ENCODE measurements around the gene STXBP5. TPM values are rescaled to one million over a fixed set of nuclear protein-coding genes. Genes with fewer than 3 reads are reported as not detected.

Gene STXBP5
- total RNA-seq, 4 donors from 2014 or later: 20.8 to 34.4 (median 23.1) TPM

DNA sequence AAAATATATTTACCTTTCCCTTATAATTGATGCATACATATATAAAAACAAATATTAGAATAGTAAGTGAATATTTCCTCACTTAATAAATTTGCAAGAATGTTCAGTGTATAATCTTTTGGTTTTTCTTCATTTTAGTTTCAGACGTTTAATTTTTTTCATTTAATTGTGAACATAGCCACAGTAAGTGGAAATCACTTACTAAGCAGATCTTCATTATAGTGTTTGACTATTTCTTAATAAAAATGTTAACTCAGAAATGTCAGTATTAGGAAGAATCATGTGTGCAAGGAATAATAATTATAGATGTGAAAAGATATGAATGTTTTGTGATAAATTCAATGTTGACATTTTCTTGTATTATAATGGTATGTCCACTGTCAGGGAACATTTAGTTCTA, 27.4 kb downstream of the STXBP5 start:
- H3K27ac ChIP-seq: no peak overlapping the region
- H3K27me3 ChIP-seq: no peaks in the 10 kb centered on the region
- H3K9me3 ChIP-seq: no peaks in the 10 kb centered on the region
- no peak for ATAC-seq
- no peaks in the 10 kb centered on the region for H3K4me1 ChIP-seq
- 42 to 90% methylated on average over 1 of the region's 1 CpG for WGBS, 2 donors (ENCODE audit: low coverage in 1 of 2)
- no peak overlapping the region for H3K4me3 ChIP-seq
- H3K36me3 ChIP-seq: no peaks in the 10 kb centered on the region
- TF ChIP-seq POLR2A (IDR thresholded peaks at IDR 0.05) (no peak), POLR2AphosphoS5 (IDR thresholded peaks at IDR 0.05) (no peak), CTCF (IDR thresholded peaks at IDR 0.05) (no peak), EP300 (IDR thresholded peaks at IDR 0.05) (no peak)

GRCh38 chr6:147234685-147235084, 30.5 kb downstream of the STXBP5 start:
- no peaks in the 10 kb centered on the region for H3K9me3 ChIP-seq
- H3K27me3 ChIP-seq: no peaks in the 10 kb centered on the region
- 90 to 93% methylated on average over 2 of the region's 2 CpGs for WGBS, 2 donors (ENCODE audit: low coverage in 1 of 2)
- H3K27ac ChIP-seq: no peak overlapping the region
- TF ChIP-seq CTCF (IDR thresholded peaks at IDR 0.05): no peak
- no peak for TF ChIP-seq EP300 (IDR thresholded peaks at IDR 0.05)
- TF ChIP-seq POLR2AphosphoS5 (IDR thresholded peaks at IDR 0.05): no peak
- no peak for TF ChIP-seq POLR2A (IDR thresholded peaks at IDR 0.05)
- H3K4me3 ChIP-seq: no peak overlapping the region
- no peak for ATAC-seq
- H3K36me3 ChIP-seq: peaks cover 0 to 17% of the 10 kb centered on the region in 2 donors
- H3K4me1 ChIP-seq: no peaks in the 10 kb centered on the region

GRCh38 chr6:147238164-147238563, 33.9 kb downstream of the STXBP5 start:
- H3K36me3 ChIP-seq: peaks cover 0 to 27% of the 10 kb centered on the region in 2 donors
- no peaks in the 10 kb centered on the region for H3K4me1 ChIP-seq
- TF ChIP-seq EP300 (IDR thresholded peaks at IDR 0.05) (no peak), CTCF (IDR thresholded peaks at IDR 0.05) (no peak), POLR2AphosphoS5 (IDR thresholded peaks at IDR 0.05) (no peak), POLR2A (IDR thresholded peaks at IDR 0.05) (no peak)
- no peak overlapping the region for H3K4me3 ChIP-seq
- ATAC-seq: no peak
- WGBS, 2 donors (ENCODE audit: low coverage in 1 of 2): 85 to 90% methylated on average over 3 of the region's 3 CpGs
- H3K9me3 ChIP-seq: no peaks in the 10 kb centered on the region
- H3K27ac ChIP-seq: no peak overlapping the region
- no peaks in the 10 kb centered on the region for H3K27me3 ChIP-seq

DNA sequence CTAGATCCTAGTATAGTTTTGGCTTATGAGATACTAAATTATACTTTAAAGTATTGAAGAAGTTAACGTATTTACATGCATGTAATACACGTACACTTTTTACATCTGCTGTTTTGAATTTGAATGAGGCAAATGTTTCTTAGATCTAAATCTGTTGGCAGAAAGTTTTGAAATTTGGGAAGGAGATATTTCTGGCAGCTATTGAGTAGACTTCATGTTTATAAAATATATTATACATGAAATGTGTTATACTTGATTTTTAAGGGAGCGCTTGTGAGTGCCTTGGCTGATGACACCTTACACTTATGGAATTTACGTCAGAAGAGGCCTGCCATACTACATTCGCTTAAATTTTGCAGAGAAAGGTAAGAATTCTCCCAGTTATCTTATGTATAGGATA, 34.7 kb downstream of the STXBP5 start:
- no peak overlapping the region for H3K27ac ChIP-seq
- WGBS, 2 donors (ENCODE audit: low coverage in 1 of 2): 89 to 98% methylated on average over 4 to 5 of the region's 5 CpGs
- H3K36me3 ChIP-seq: peaks cover 0 to 27% of the 10 kb centered on the region in 2 donors
- no peaks in the 10 kb centered on the region for H3K4me1 ChIP-seq
- ATAC-seq: no peak
- H3K9me3 ChIP-seq: no peaks in the 10 kb centered on the region
- no peaks in the 10 kb centered on the region for H3K27me3 ChIP-seq
- TF ChIP-seq POLR2A (IDR thresholded peaks at IDR 0.05) (no peak), CTCF (IDR thresholded peaks at IDR 0.05) (no peak), EP300 (IDR thresholded peaks at IDR 0.05) (no peak), POLR2AphosphoS5 (IDR thresholded peaks at IDR 0.05) (no peak)
- no peak overlapping the region for H3K4me3 ChIP-seq

GRCh38 chr6:147244832-147245231, 40.6 kb downstream of the STXBP5 start:
- WGBS, 2 donors (ENCODE audit: low coverage in 1 of 2): 0 to 67% methylated on average over 1 of the region's 4 CpGs
- H3K4me1 ChIP-seq: peaks cover 0 to 4% (median 0%) of the 10 kb centered on the region in 3 donors
- H3K9me3 ChIP-seq: no peaks in the 10 kb centered on the region
- H3K27me3 ChIP-seq: no peaks in the 10 kb centered on the region
- peaks cover 0 to 9% of the 10 kb centered on the region in 2 donors for H3K36me3 ChIP-seq
- no peak for ATAC-seq
- TF ChIP-seq POLR2AphosphoS5 (IDR thresholded peaks at IDR 0.05): no peak
- no peak for TF ChIP-seq EP300 (IDR thresholded peaks at IDR 0.05)
- TF ChIP-seq POLR2A (IDR thresholded peaks at IDR 0.05): no peak
- no peak for TF ChIP-seq CTCF (IDR thresholded peaks at IDR 0.05)
- H3K27ac ChIP-seq: no peak overlapping the region
- no peak overlapping the region for H3K4me3 ChIP-seq
